IMR-90 (cell line): ENCODE data around the gene ZSWIM3. TPM values are rescaled to one million over a fixed set of nuclear protein-coding genes. Genes with fewer than 3 reads are reported as not detected.

Experiments used
- ATAC-seq: fragments of 200-7000 bp; cut with Tn5 transposase; 2 replicates; pipeline ENCODE4 v1.9.1; 2020; ENCODE audit warnings: low read depth, mild to moderate bottlenecking, moderate library complexity
- BruUV-seq: library from RNA; stranded (reverse); fragments of 400-500 nt; replicated peaks from 2 replicates; lab custom pipeline; 2021; lab: Mats Ljungman, UMichigan
- CTCF ChIA-PET: fragments of 300-600 bp; formaldehyde crosslinking; extraction: SDS; loops from one replicate; lab custom pipeline; 2021; ENCODE audit warnings: antibody characterized with exemption; lab: Yijun Ruan, JAX
- POLR2A ChIA-PET: fragments of 300-600 bp; sonication (Branson Sonifier 250); formaldehyde crosslinking; loops from one replicate; lab custom pipeline; 2022; ENCODE audit warnings: antibody characterized with exemption; ENCODE audit not compliant: unreplicated experiment; lab: Charles Lee
- DNase-seq: peaks from one replicate; pipeline ENCODE4 v3.0.0; 2013
- H2AFZ ChIP-seq: replicated peaks from 2 replicates; pipeline ENCODE3; 2013; ENCODE audit warnings: low read length, mild to moderate bottlenecking; ENCODE audit not compliant: poor library complexity
- H2AK5ac ChIP-seq: 2 replicates; pipeline ENCODE4 v1.6.1; 2013; ENCODE audit warnings: low read depth, low read length, inconsistent platforms
- H2AK9ac ChIP-seq: replicated peaks from 2 replicates; pipeline ENCODE3; 2013; ENCODE audit warnings: mild to moderate bottlenecking, low read depth, low read length, moderate library complexity; ENCODE audit not compliant: poor library complexity
- H2BK120ac ChIP-seq: 2 replicates; pipeline ENCODE4 v1.6.1; 2013; ENCODE audit warnings: low read depth, low read length, inconsistent platforms
- H2BK15ac ChIP-seq: 3 replicates; pipeline ENCODE4 v1.6.1; 2013; ENCODE audit warnings: low read depth, low read length, inconsistent platforms
- H2BK20ac ChIP-seq: 2 replicates; pipeline ENCODE4 v1.6.1; 2013; ENCODE audit warnings: low read depth, mild to moderate bottlenecking, inconsistent platforms, low read length, moderate library complexity
- H2BK5ac ChIP-seq: 2 replicates; pipeline ENCODE4 v1.6.1; 2013; ENCODE audit warnings: mild to moderate bottlenecking, low read depth, low read length, inconsistent platforms; ENCODE audit not compliant: poor library complexity, severe bottlenecking
- H3K14ac ChIP-seq: replicated peaks from 2 replicates; pipeline ENCODE4 v1.6.1; 2013; ENCODE audit warnings: low read depth, low read length, inconsistent platforms
- H3K18ac ChIP-seq: 2 replicates; pipeline ENCODE4 v1.6.1; 2013; ENCODE audit warnings: low read depth, low read length, control low read depth
- H3K23ac ChIP-seq: 2 replicates; pipeline ENCODE4 v1.6.1; 2013; ENCODE audit warnings: low read depth, low read length, inconsistent platforms
- H3K27ac ChIP-seq: 2 replicates; pipeline ENCODE4 v1.5.1; 2013; ENCODE audit warnings: mild to moderate bottlenecking, control low read depth, low read length; ENCODE audit not compliant: insufficient read depth
- H3K27me3 ChIP-seq: 2 replicates; pipeline ENCODE4 v1.6.1; 2013; ENCODE audit warnings: low read length; ENCODE audit not compliant: control insufficient read depth, insufficient read depth
- H3K36me3 ChIP-seq: 2 replicates; pipeline ENCODE4 v1.6.1; 2013; ENCODE audit warnings: low read length, mixed read lengths; ENCODE audit not compliant: control insufficient read depth, insufficient read depth
- H3K4ac ChIP-seq: 2 replicates; pipeline ENCODE4 v1.6.1; 2013; ENCODE audit warnings: low read depth, low read length, inconsistent platforms
- H3K4me1 ChIP-seq: 2 replicates; pipeline ENCODE4 v1.6.1; 2013; ENCODE audit warnings: low read length, mixed read lengths; ENCODE audit not compliant: control insufficient read depth, insufficient read depth
- H3K4me2 ChIP-seq: 2 replicates; pipeline ENCODE4 v1.6.1; 2013; ENCODE audit warnings: low read depth, mild to moderate bottlenecking, control low read depth, low read length, moderate library complexity
- H3K4me3 ChIP-seq: 2 replicates; pipeline ENCODE4 v1.5.1; 2013; ENCODE audit warnings: low read depth, mild to moderate bottlenecking, control low read depth, low read length, moderate library complexity; ENCODE audit not compliant: insufficient read depth
- H3K56ac ChIP-seq: 2 replicates; pipeline ENCODE4 v1.6.1; 2013; ENCODE audit warnings: low read length, inconsistent platforms; ENCODE audit not compliant: insufficient read depth; ENCODE audit errors: extremely low read depth
- H3K79me1 ChIP-seq, 2 experiments: 2 replicates each; pipeline ENCODE4 v1.6.1; 2013; ENCODE audit warnings: low read length in 2 of 2, inconsistent platforms in 1 of 2, low read depth in 1 of 2
- H3K9ac ChIP-seq: 2 replicates; pipeline ENCODE4 v1.6.1; 2013; ENCODE audit warnings: low read depth, low read length, control low read depth
- H3K9me1 ChIP-seq: 2 replicates; pipeline ENCODE4 v1.6.1; 2013; ENCODE audit warnings: low read length, inconsistent platforms; ENCODE audit not compliant: insufficient read depth
- H3K9me3 ChIP-seq: 2 replicates; pipeline ENCODE4 v1.6.1; 2013; ENCODE audit warnings: low read length; ENCODE audit not compliant: control insufficient read depth, insufficient read depth
- H4K20me1 ChIP-seq: 2 replicates; pipeline ENCODE4 v1.6.1; 2013; ENCODE audit warnings: low read length, inconsistent platforms; ENCODE audit not compliant: insufficient read depth
- H4K5ac ChIP-seq: 2 replicates; pipeline ENCODE4 v1.6.1; 2013; ENCODE audit warnings: mild to moderate bottlenecking, low read depth, low read length, control low read depth
- H4K8ac ChIP-seq, 2 experiments: 2 replicates each; pipeline ENCODE4 v1.6.1; 2013; ENCODE audit warnings: low read depth in 2 of 2, low read length in 2 of 2, control low read depth in 1 of 2, inconsistent platforms in 1 of 2
- H4K91ac ChIP-seq: 2 replicates; pipeline ENCODE4 v1.6.1; 2013; ENCODE audit warnings: low read depth, low read length, inconsistent platforms; ENCODE audit not compliant: insufficient read depth
- BHLHE40 ChIP-seq: fragments of 150-350 bp; IDR thresholded peaks from 2 replicates; pipeline ENCODE4 v1.6.1; 2016; ENCODE audit warnings: mild to moderate bottlenecking, low read depth, low read length
- CEBPB ChIP-seq: IDR thresholded peaks from 2 replicates; pipeline ENCODE4 v1.6.1; 2012; ENCODE audit warnings: low read depth, low read length, improper control_type of control experiment
- CHD1 ChIP-seq: IDR thresholded peaks from 2 replicates; pipeline ENCODE4 v1.6.1; 2012; ENCODE audit warnings: low read depth, low read length, improper control_type of control experiment
- CTCF ChIP-seq: conservative IDR thresholded peaks from 2 replicates; pipeline ENCODE4 v1.5.1; 2012; ENCODE audit warnings: mild to moderate bottlenecking, low read depth, low read length, improper control_type of control experiment
- ELK1 ChIP-seq: fragments of 150-350 bp; IDR thresholded peaks from 2 replicates; pipeline ENCODE4 v1.6.1; 2016; ENCODE audit warnings: low read depth, mild to moderate bottlenecking, low read length, moderate library complexity, borderline replicate concordance
- FOS ChIP-seq: fragments of 150-350 bp; IDR thresholded peaks from 2 replicates; pipeline ENCODE4 v1.6.1; 2016; ENCODE audit warnings: low read depth, low read length
- MAZ ChIP-seq: IDR thresholded peaks from 2 replicates; pipeline ENCODE4 v1.6.1; 2012; ENCODE audit warnings: low read depth, mild to moderate bottlenecking, low read length, improper control_type of control experiment, moderate library complexity, borderline replicate concordance
- MXI1 ChIP-seq: IDR thresholded peaks from 2 replicates; pipeline ENCODE4 v1.6.1; 2012; ENCODE audit warnings: low read depth, mild to moderate bottlenecking, low read length, moderate library complexity, borderline replicate concordance
- NFE2L2 ChIP-seq: fragments of 150-350 bp; IDR thresholded peaks from 2 replicates; pipeline ENCODE4 v1.6.1; 2016; ENCODE audit warnings: low read depth, mild to moderate bottlenecking, low read length
- RCOR1 ChIP-seq: IDR thresholded peaks from 2 replicates; pipeline ENCODE4 v1.6.1; 2012; ENCODE audit warnings: mild to moderate bottlenecking, low read length, improper control_type of control experiment; ENCODE audit not compliant: insufficient replicate concordance
- RFX5 ChIP-seq: IDR thresholded peaks from 2 replicates; pipeline ENCODE4 v1.8.0; 2012; ENCODE audit warnings: low read depth, mild to moderate bottlenecking, low read length, moderate library complexity
- USF2 ChIP-seq: fragments of 150-350 bp; IDR thresholded peaks from 2 replicates; pipeline ENCODE4 v1.6.1; 2017; ENCODE audit warnings: mild to moderate bottlenecking, antibody characterized with exemption, low read length, low read depth
- WGBS, 2 experiments: methylation state at CpG; one replicate each; pipeline versions ENCODE4 v1.1.5 to v1.1.7; 2013; ENCODE audit warnings: missing lambda C conversion rate in 2 of 2; ENCODE audit not compliant: insufficient read length in 1 of 2; ENCODE audit errors: extremely low coverage in 2 of 2; 5-methylcytosine and 5-hydroxymethylcytosine counted together
- dilution Hi-C: fragments of 300-500 bp; cut with HindIII; formaldehyde crosslinking; loops from one replicate; pipeline ENCODE4 v1.14.3; 2018; ENCODE audit warnings: low sequenced_read_pairs; ENCODE audit not compliant: unreplicated experiment
- in situ Hi-C: fragments of 300-500 bp; cut with MboI; formaldehyde crosslinking; loops from 3 replicates; pipeline ENCODE4 v1.14.3; 2019; ENCODE audit warnings: low sequenced_read_pairs, inconsistent platforms, mixed read lengths
- intact Hi-C: fragments of 100-400 bp; cut with micrococcal nuclease; formaldehyde crosslinking; loops from 2 replicates; pipeline ENCODE4 v1.10.0; 2022
- polyA plus RNA-seq, 3 experiments: library from polyadenylated mRNA; depleted of rRNA; stranded (reverse); fragments of >200 nt; gene quantifications; 2 replicates each; pipeline ENCODE4 v1.2.3, GENCODE V29; 2012; ENCODE audit warnings: low replicate concordance in 1 of 3
- total RNA-seq: library from RNA; depleted of rRNA; stranded (reverse); fragments of >200 nt; gene quantifications from 2 replicates; pipeline ENCODE4 v1.2.3, GENCODE V29; 2012

The ZSWIM3 gene
- total and polyA plus RNA-seq, 2 of the 4 experiments (the other 2 are of a cell fraction), result 3.3 to 8.6 TPM

GRCh38 chr20:45819466-45819865 is 37.9 kb upstream of the ZSWIM3 start:
- in situ Hi-C loops, result no loop called here
- POLR2A ChIA-PET, result no interaction called here

More at GRCh38 chr20:45819466-45819865, 37.9 kb upstream of the ZSWIM3 start:
- Histone ChIP-seq H3K27me3 (peaks cover 2% of the 10 kb centered on the region; the same call in 1 of the 2 replicates), H3K79me1 (peaks cover 8 to 22% of the 10 kb centered on the region in 2 experiments), H2BK20ac (no peak overlapping the region), H2AK9ac (no peak overlapping the region), H4K5ac (no peak overlapping the region), H3K4ac (no peak overlapping the region), H3K9me1 (peaks cover 12% of the 10 kb centered on the region; the same call in 1 of the 2 replicates), H3K9me3 (no peaks in the 10 kb centered on the region), H3K23ac (no peak overlapping the region), H2BK120ac (no peak overlapping the region), H3K18ac (no peak overlapping the region), H4K8ac (no peak overlapping the region), H2BK15ac (no peak overlapping the region), H3K56ac (no peak overlapping the region), H3K36me3 (no peaks in the 10 kb centered on the region; the same call in 1 of the 2 replicates), H2AFZ (no peak overlapping the region), H4K91ac (no peak overlapping the region), H2BK5ac (no peak overlapping the region), H3K9ac (no peak overlapping the region), H3K4me3 (no peak overlapping the region), H3K27ac (no peak overlapping the region), H2AK5ac (no peak overlapping the region), H3K4me2 (no peak overlapping the region), H3K14ac (no peak overlapping the region), H3K4me1 (peaks cover 14% of the 10 kb centered on the region), H4K20me1 (peaks cover 12% of the 10 kb centered on the region; the same call in 1 of the 2 replicates)
- intact Hi-C loops (no loop called here), dilution Hi-C loops (no loop called here)
- no CpG with 5 or more reads among the region's 4 CpGs for WGBS, 2 experiments
- DNase-seq, result no peak
- CTCF ChIA-PET, result no interaction called here
- TF ChIP-seq MXI1 (no peak), BHLHE40 (no peak), NFE2L2 (no peak), USF2 (no peak), RFX5 (no peak), CTCF (no peak), ELK1 (no peak), MAZ (no peak), RCOR1 (no peak), CHD1 (no peak), CEBPB (no peak), FOS (no peak)
- BruUV-seq, result no TSS peak
- ATAC-seq, result no peak
